ENCODE results near the gene USH2A.

USH2A gene

GRCh38 chr1:216270086-216270773 is 153.0 kb downstream of the USH2A start:
- no peak for DNase-seq (ENCODE audit: low spot score)

DNA sequence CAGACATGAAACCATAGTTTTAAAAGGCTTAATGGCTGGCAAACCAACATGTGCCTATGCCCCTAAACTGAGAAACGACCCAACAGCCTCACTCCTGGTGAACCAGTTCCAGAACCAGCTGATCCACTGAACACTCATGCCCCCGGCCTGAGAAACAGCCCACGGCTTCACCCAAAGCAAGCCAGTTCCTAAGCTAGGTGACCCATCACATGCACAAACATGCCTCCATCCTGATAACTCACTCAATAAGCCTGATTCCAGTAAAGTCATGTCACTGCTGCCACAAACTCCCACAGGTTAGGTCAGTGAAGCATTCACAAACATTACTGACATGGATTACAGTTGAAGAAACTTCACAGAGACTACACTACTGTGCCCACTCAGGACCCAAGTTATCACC is 161.6 kb downstream of the USH2A start:
- DNase-seq (ENCODE audit: low spot score), result no peak

GRCh38 chr1:216258856-216259255 is 164.4 kb downstream of the USH2A start:
- DNase-seq (ENCODE audit: low spot score), result no peak

DNA sequence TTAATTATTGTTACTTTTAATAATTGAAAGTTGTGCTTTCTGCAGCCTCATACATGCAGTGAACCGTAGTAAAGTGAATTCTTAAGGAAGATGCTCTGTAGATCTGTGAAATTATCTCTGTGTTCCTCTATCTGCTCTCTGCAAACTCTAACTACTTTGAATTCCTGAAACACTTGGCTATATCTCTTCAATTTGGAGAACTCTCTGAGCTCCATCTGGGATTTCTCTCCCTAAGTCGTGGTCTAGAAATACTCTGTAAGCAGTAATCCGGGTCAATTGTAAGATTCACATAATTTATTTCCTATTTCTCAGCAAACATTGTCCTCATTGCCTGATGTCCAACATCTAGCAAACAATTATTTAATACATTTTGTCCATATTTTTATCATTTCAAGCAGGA is 164.9 kb downstream of the USH2A start:
- no peak for DNase-seq (ENCODE audit: low spot score)

GRCh38 chr1:216250861-216251260 is 172.4 kb downstream of the USH2A start:
- DNase-seq (ENCODE audit: low spot score), result no peak

GRCh38 chr1:216248628-216249027 is 174.6 kb downstream of the USH2A start:
- no peak for DNase-seq (ENCODE audit: low spot score)

DNA sequence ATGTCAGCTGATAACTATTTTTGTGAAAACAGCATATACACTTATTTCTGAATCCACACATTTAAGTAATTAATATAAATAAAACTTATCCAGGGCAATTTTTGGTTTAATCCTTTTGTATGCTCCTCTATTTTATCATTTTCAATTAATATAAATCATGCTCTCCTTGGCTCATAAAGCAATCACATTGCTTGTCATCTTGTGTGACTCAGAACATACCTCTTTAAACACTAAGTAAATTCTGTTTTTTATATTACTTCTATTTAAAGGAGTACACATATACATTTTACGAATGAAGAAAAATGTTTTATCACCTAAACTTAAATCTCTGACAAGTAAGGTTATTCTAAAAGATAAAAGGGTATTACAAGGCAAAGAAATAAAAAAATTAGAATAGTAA is 175.3 kb downstream of the USH2A start:
- no peak for DNase-seq (ENCODE audit: low spot score)

GRCh38 chr1:216246577-216247203 is 176.6 kb downstream of the USH2A start:
- DNase-seq (ENCODE audit: low spot score), result no peak

DNA sequence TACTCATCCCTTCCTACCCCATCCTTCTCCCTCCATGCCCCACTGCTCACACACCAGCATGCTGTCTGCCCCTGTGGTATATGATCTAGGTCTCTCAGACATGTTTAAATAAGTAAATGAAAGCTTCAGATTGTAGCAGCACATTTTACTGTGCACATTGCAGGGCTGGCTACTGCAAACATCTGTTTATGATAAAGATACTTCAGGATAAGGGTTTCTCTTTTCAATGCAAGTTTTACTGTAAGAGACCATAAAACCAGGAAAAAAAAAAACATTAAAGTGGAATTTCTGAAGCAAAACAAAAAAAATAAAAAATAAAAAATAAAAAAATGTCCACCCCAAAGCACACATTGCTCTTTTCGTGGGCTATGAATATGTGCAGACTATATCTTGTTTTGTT is 184.4 kb downstream of the USH2A start:
- DNase-seq (ENCODE audit: low spot score), result no peak

DNA sequence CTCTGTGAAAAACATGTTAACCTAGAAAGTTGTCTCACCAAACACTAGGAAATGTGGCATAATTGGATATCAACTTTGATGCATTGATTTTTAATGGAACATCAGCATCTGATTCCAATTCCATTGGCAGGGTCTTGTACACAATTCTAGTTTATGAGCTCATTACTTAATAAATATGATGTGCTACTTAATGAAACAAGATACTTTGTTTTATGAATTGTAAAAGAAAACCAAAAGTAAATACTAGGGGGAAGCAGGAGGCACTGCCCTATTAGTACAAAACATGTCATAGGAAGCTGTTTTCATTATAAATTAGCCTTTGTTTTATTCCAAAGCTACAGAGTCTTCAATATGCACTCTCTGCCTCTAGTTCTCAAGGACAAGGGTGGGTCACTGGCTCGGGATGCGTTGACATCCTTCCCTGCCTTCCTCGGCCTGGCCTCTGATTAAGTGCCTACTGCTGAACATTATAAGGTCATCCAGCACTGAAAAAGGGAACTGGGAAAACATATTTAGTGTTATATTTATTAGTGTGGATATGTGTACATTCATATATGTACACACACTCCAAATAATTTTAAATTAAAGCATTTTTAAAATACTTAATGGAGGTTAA is 185.2 kb downstream of the USH2A start:
- no peak for DNase-seq (ENCODE audit: low spot score)

DNA sequence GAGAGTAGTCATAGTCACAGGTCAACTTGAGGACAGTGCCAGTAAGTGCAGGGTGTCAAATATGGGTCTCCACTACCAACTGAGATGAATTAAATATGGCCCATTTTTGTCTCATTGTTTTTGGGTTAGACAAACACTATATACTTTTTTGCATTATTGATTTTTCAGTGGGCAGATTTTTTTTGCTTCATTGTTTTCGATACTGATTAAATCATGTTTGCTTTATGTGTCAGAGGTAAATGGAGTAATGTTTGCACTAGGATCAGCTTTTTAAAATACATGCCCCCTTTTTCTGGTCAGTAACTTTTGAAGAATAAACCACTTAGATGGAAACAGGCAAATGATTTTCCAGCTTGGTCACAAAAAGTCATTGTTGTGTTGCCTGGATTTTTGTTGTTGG is 199.0 kb downstream of the USH2A start:
- DNase-seq (ENCODE audit: low spot score), result no peak

- DNase-seq (ENCODE audit: low spot score), result no peak
These were observed 199.8 kb downstream of the USH2A start for GRCh38 chr1:216223486-216223885.

GRCh38 chr1:216222288-216222687 is 201.0 kb downstream of the USH2A start:
- DNase-seq (ENCODE audit: low spot score), result no peak

- DNase-seq (ENCODE audit: low spot score), result peak; percentile 58
These were observed 202.0 kb downstream of the USH2A start for GRCh38 chr1:216221260-216221700.

DNA sequence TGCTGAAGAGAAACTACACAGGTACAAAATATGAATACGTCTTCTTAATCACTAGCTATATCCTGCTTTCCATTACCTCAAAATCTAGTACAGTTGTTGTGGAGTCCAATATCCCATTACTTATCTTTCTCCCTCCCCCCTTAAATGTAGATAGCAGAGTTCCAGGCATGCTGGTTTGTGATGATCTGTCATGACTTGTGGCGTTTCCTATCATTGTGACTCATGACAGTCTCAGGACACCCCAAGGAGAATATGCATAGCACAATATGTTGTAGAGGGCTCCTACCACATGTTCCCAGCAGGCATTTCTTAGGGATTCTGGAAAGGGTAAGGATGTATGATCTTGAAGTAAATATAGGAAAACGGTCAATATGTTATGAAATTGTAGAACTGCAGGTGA is 206.9 kb downstream of the USH2A start:
- DNase-seq (ENCODE audit: low spot score), result no peak

- no peak for DNase-seq (ENCODE audit: low spot score)
These were observed 208.1 kb downstream of the USH2A start for GRCh38 chr1:216215169-216215568.

DNA sequence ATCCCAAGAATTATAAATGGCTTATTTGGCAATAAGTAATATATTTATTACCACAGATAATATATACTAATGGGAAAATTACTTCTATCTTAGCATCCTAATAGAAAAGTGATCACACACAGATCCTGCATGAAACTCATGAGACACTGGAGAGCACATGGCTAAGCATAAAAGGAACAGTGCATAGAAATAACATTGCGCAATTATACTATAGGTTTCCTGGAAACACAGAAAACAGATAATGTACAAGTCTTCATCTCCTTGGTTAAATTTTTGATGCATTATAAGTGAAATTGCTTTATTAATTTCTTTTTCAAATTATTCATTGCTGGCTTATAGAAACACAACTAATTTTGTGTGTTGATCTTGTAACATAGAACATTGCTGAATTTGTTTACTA is 210.4 kb downstream of the USH2A start:
- no peak for DNase-seq (ENCODE audit: low spot score)

GRCh38 chr1:216210081-216210480 is 213.2 kb downstream of the USH2A start:
- no peak for DNase-seq (ENCODE audit: low spot score)

- no peak for DNase-seq (ENCODE audit: low spot score)
These were observed 214.1 kb downstream of the USH2A start for GRCh38 chr1:216209125-216209524.

- DNase-seq (ENCODE audit: low spot score), result no peak
These were observed 216.1 kb downstream of the USH2A start for GRCh38 chr1:216207154-216207553.

- DNase-seq (ENCODE audit: low spot score), result no peak
These were observed 218.1 kb downstream of the USH2A start for GRCh38 chr1:216205176-216205575.

GRCh38 chr1:216201946-216202345 is 221.3 kb downstream of the USH2A start:
- no peak for DNase-seq (ENCODE audit: low spot score)

DNA sequence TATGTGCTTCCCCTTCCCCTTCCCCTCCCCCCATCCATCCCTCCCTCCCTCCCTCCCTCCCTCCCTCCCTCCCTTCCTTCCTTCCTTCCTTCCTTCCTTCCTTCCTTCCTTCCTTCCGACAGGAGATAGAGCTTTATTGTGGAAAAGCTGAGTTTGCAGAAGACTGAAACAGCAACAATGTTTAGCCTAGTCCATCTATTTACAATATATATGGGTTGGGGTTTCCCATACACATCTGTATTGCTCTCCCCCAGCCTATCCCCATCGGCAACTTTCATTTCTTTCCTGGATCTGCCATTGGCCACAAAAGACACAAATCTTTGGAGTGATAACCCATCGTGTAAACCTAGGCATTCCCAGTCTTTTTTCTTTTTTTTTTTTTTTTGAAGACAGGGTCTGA is 222.3 kb downstream of the USH2A start:
- DNase-seq (ENCODE audit: low spot score), result no peak

DNA sequence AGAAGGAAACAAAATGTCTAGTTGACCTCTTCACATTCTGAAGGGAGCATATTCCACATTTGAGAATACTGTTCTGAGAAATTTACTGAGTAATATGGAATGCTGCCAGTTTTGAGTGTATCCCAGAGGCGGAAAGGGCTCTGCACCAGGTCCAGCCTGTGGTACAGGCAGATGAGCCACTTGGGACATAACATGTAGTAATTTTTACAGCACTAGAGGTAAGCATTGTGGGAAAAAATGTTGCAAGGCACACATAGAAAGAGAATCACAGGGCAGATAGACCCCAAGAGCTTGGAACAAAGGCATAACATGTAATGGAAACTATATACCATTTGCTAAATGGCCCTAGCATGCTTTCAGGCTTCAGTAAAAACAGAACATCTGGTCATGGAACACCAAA is 228.5 kb downstream of the USH2A start:
- DNase-seq (ENCODE audit: low spot score), result no peak

Data from D341Med (cell line).